ENCODE data around the gene SUN2.

- no peak for TF ChIP-seq POLR2A (IDR thresholded peaks at IDR 0.05)
- no peak for TF ChIP-seq EP300 (IDR thresholded peaks at IDR 0.05)
Observed at GRCh38 chr22:38724176-38724575, 31.6 kb downstream of the SUN2 start.
